GM18499 (cell line): ENCODE results near the gene ARL13A.
A peak's percentile ranks its signal among the peaks of the same experiment; 100 is the strongest.

ENCODE experiments used
- ATAC-seq: cut with Tn5 transposase; IDR thresholded peaks from one replicate; pipeline ENCODE4 v1.9.1; 2021; ENCODE audit warnings: moderate number of reproducible peaks; ENCODE audit not compliant: insufficient read depth, unreplicated experiment

ARL13A gene

GRCh38 chrX:100969408-100969807 lies at the start of gene ARL13A:
ARL13A (plus strand) TSS chrX:100969708; CDS start chrX:100973690, 3,982 bp downstream.
- no peak for ATAC-seq

GRCh38 chrX:100924375-100924774 lies 45.1 kb upstream of the ARL13A start:
- ATAC-seq: no peak

- no peak for ATAC-seq
Observed at GRCh38 chrX:100926453-100926852, 43.1 kb upstream of the ARL13A start.

DNA sequence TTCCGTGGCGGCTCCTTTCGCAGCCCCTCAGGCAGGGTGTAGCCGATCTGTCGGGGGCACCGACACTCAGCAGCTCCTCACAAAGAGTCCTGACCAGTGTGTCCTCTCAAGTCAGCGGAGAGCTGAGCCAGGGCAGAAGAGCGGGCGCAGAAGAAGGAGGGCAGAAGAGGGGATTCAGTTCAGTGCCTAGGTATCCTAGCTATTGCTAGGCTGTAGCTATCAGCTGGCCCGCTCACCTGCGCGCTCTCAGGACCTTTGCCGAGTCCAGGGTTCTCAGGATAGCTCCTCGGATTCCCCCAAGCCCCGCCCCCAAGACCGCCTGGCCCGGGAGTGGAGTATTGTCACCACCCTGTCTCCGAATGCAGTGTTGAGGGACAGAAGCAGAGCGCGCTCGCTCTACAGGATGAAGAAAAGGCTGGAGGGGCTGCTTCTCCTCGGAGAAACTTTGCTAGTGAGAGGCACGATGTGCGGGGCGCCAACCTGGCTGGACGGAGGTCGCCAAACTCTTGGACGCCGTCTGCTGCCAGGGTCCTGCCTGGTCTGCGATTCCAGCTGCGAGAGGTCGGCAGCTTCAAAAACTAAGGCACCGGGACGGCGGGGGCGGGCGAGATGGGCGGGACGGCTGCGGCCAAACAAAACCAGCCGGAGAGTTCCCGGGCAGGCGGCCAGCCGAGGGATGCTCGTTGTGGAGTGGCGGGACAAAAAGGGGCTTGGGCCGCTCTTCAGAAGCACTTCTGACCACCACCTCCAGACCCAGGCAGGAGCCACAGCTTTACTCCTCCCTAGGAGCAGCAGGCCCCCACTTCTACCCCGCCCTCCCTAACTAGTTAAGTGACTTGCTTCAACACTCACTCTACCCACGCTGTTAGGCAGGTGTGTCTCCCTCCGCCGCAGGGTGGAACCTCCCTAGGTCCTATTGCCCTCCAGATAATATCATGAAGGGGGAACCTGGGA lies 40.6 kb upstream of the ARL13A start, which contains the start of gene XKRX:
XKRX (minus strand) TSS at position 258 of the 954 bp plus-strand sequence. CDS start 613 bp downstream, outside the sequence.
- no peak for ATAC-seq

GRCh38 chrX:100931218-100931924 lies 38.1 kb upstream of the ARL13A start:
- ATAC-seq: peak; percentile 49

DNA sequence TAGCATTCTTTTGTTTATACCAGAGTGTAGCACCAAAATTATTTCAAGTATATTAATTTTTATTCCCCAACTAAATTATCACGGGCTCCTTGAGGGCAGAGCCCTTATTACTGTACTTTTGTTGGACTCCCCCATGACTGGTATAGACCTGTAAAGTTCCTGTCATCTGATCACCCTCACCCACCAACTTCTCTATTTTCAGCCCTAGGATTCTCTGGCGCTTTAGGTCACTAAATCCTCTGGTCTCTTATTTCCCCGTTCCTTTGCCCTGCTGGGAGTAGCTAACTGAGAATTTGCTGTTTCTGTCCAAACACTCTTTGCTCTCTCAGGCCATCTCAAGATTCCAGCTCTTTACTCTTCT lies 37.6 kb upstream of the ARL13A start:
- peak; percentile 12 for ATAC-seq

DNA sequence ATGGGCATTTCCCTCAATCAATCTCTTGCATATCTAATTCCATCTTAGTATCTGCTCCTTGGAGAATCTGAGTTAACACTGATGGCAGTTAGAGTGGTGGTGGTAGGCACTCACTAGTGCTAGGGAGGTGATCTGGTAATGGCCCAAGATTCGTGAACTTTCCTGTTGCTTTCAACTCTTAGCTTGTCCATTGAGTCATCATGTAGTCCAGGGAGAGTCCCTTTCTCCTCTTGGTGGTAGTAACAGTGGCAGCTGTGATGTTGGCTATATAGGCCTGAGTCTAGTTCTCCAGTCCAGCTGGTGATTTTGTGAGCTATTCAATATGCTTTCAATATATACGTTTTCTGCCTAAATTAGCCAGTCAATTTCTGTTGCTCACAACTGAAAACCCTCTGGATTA lies 33.7 kb upstream of the ARL13A start:
- no peak for ATAC-seq

- no peak for ATAC-seq
Observed at GRCh38 chrX:100939333-100939732, 30.2 kb upstream of the ARL13A start.

- no peak for ATAC-seq
Observed at GRCh38 chrX:100944601-100945000, 24.9 kb upstream of the ARL13A start.

GRCh38 chrX:100946299-100946927 lies 23.1 kb upstream of the ARL13A start:
- ATAC-seq: no peak

- ATAC-seq: no peak
Observed at GRCh38 chrX:100948557-100948956, 21.0 kb upstream of the ARL13A start.

DNA sequence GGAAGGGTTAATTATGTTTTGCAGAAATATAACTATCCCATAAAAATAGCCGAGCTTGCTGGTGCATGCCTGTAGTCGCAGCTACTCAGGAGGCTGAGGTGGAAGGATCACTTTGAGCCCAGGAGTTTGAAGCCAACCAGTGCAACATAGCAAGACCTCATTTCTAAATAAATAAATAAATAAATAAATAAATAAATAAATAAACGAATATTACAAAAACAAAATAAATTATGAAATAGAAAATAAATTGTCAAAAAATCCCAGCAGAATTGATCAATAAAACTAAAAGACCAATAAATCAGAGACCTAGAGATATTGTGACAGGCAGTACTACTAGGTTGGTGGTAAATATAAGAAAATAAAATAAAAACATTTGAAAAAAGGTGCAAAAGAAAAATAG lies 6.7 kb upstream of the ARL13A start:
- no peak for ATAC-seq

- no peak for ATAC-seq
Observed at GRCh38 chrX:100964362-100964761, 5.1 kb upstream of the ARL13A start.

DNA sequence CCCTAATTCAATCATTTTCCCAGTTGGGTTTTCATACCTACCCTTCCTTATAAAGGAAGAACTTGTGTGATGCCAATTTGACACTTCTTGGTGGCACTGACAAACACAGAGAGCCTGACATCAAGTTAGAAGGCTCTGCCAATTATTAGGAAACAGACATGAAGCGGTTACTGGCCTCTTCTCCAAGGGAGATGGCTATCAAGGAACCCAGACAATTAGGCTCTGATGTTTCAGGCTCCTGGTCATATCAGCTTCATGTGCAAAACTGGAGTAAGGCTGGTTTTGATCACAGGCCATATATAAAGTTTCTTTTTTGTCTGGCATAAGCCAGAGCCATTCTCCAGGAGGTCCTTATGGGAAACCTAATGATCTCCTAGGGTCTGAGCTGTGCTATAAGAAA lies 428 bp downstream of the ARL13A start:
- no peak for ATAC-seq

- ATAC-seq: no peak
Observed at GRCh38 chrX:100973411-100973810, 3.9 kb downstream of the ARL13A start.

DNA sequence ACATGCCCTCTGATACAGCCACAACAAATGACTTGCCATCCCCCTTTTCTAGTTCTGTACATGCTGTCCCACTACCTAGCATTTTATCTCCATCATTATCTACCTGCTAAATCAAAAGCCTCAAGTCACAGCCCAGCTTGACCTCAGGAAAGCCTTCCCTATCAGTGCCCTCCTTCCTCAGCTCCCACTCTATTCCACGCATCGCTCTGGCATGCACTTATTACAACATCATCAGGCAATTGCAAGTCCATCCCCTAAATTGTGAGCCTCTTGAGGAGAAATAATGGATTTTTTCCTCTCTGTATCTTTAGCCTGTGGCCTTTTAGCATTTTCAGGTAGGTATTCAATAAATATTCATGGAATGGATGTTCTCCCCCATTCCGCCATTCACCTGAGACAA lies 5.7 kb downstream of the ARL13A start:
- ATAC-seq: no peak

GRCh38 chrX:100976211-100976610 lies 6.7 kb downstream of the ARL13A start:
- ATAC-seq: no peak

DNA sequence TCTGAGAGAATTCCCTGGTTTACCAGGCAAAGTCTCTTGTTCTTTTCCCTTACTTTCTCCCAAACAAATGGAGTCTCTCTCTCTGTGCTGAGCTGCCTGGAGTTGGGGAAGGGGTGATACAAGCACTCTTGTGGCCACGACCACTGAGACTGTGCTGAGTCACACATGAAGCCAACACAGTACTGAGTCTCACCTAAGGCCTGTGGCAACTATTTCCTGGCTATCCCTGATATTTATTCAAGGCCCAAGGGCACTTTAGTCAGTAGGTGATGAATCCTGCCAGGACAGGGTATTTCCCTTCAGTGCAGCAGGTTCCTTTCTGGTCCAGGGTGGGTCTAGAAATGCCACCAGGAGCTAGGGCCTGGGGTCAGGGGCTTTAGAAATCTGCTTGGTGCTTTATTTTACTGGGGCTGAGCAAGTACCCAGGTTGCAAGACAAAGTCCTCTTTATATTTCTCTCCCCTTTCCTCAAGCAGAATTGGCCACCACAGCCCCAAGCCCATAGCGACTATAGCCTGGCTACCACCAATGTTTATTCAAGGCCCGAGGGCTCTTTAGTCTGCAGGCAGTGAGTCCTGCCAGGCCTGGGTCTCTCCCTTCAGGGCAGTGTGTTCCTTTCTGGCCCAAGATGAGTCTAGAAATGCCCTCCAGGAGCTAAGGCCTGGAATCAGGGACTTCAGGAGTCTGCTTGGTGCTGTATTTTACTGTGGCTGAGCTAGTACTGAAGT lies 10.5 kb downstream of the ARL13A start:
- no peak for ATAC-seq

- ATAC-seq: no peak
Observed at GRCh38 chrX:100980608-100981497, 11.3 kb downstream of the ARL13A start.
